Measurements from ENCODE around the gene SMYD3. TPM values are rescaled to one million over a fixed set of nuclear protein-coding genes. Genes with fewer than 3 reads are reported as not detected.
A peak's percentile ranks its signal among the peaks of the same experiment; 100 is the strongest.
"Not testable (repeated sequence)": the region's sequence is repeated elsewhere in the genome, so short reads cannot be mapped to it uniquely, and the experiment has no call there.

The SMYD3 gene
- total RNA-seq, 1 donor from 2014 or later = 35.4 TPM

GRCh38 chr1:246032984-246033383 is 474.1 kb downstream of the SMYD3 start:
- H3K4me3 Mint-ChIP-seq (ENCODE audit: unreplicated experiment) = no peak overlapping the region
- no peak for DNase-seq (ENCODE audit: low spot score)
- no peaks in the 10 kb centered on the region for H3K36me3 Mint-ChIP-seq (ENCODE audit: low read depth, unreplicated experiment)
- no peak overlapping the region for H3K27ac Mint-ChIP-seq (ENCODE audit: unreplicated experiment)
- no peaks in the 10 kb centered on the region for H3K9me3 Mint-ChIP-seq (ENCODE audit: unreplicated experiment)
- peaks cover under 1% of the 10 kb centered on the region for H3K4me1 Mint-ChIP-seq (ENCODE audit: unreplicated experiment)
- no peaks in the 10 kb centered on the region for H3K27me3 Mint-ChIP-seq (ENCODE audit: unreplicated experiment)
- TF ChIP-seq CTCF (IDR thresholded peaks at IDR 0.05; ENCODE audit: unreplicated experiment) = no peak

GRCh38 chr1:246032031-246032551 is 475.0 kb downstream of the SMYD3 start:
- no peak for DNase-seq (ENCODE audit: low spot score)
- no peak for TF ChIP-seq CTCF (IDR thresholded peaks at IDR 0.05; ENCODE audit: unreplicated experiment)
- Mint-ChIP-seq H3K4me1 (ENCODE audit: unreplicated experiment) (no peaks in the 10 kb centered on the region), H3K27me3 (ENCODE audit: unreplicated experiment) (no peaks in the 10 kb centered on the region), H3K9me3 (ENCODE audit: unreplicated experiment) (no peaks in the 10 kb centered on the region), H3K4me3 (ENCODE audit: unreplicated experiment) (no peak overlapping the region), H3K27ac (ENCODE audit: unreplicated experiment) (no peak overlapping the region), H3K36me3 (ENCODE audit: low read depth, unreplicated experiment) (no peaks in the 10 kb centered on the region)

- no peaks in the 10 kb centered on the region for H3K27me3 Mint-ChIP-seq (ENCODE audit: unreplicated experiment)
- H3K27ac Mint-ChIP-seq (ENCODE audit: unreplicated experiment) = no peak overlapping the region
- no peaks in the 10 kb centered on the region for H3K4me1 Mint-ChIP-seq (ENCODE audit: unreplicated experiment)
- no peaks in the 10 kb centered on the region for H3K36me3 Mint-ChIP-seq (ENCODE audit: low read depth, unreplicated experiment)
- no peak overlapping the region for H3K4me3 Mint-ChIP-seq (ENCODE audit: unreplicated experiment)
- TF ChIP-seq CTCF (IDR thresholded peaks at IDR 0.05; ENCODE audit: unreplicated experiment) = no peak
- no peak for DNase-seq (ENCODE audit: low spot score)
- no peaks in the 10 kb centered on the region for H3K9me3 Mint-ChIP-seq (ENCODE audit: unreplicated experiment)
Measured at GRCh38 chr1:246029616-246030015, 477.5 kb downstream of the SMYD3 start.

- H3K36me3 Mint-ChIP-seq (ENCODE audit: low read depth, unreplicated experiment); H3K27ac Mint-ChIP-seq (ENCODE audit: unreplicated experiment); H3K27me3 Mint-ChIP-seq (ENCODE audit: unreplicated experiment); H3K4me3 Mint-ChIP-seq (ENCODE audit: unreplicated experiment); H3K4me1 Mint-ChIP-seq (ENCODE audit: unreplicated experiment); H3K9me3 Mint-ChIP-seq (ENCODE audit: unreplicated experiment); DNase-seq (ENCODE audit: low spot score): not testable (repeated sequence)
Measured at GRCh38 chr1:246024118-246024517, 483.0 kb downstream of the SMYD3 start.

- DNase-seq (ENCODE audit: low spot score) = no peak
- no peak overlapping the region for H3K4me3 Mint-ChIP-seq (ENCODE audit: unreplicated experiment)
- peaks cover 3% of the 10 kb centered on the region for H3K27me3 Mint-ChIP-seq (ENCODE audit: unreplicated experiment)
- H3K9me3 Mint-ChIP-seq (ENCODE audit: unreplicated experiment) = no peaks in the 10 kb centered on the region
- no peaks in the 10 kb centered on the region for H3K36me3 Mint-ChIP-seq (ENCODE audit: low read depth, unreplicated experiment)
- H3K4me1 Mint-ChIP-seq (ENCODE audit: unreplicated experiment) = peaks cover 3% of the 10 kb centered on the region
- H3K27ac Mint-ChIP-seq (ENCODE audit: unreplicated experiment) = peak overlapping the region; percentile 9
- TF ChIP-seq CTCF (IDR thresholded peaks at IDR 0.05; ENCODE audit: unreplicated experiment) = no peak
Measured at GRCh38 chr1:246020211-246020954, 486.7 kb downstream of the SMYD3 start.

Measured in endothelial cell (in vitro differentiated cells).